ENCODE results near the gene HPDL.
A peak's percentile ranks its signal among the peaks of the same experiment; 100 is the strongest.

Gene HPDL

DNA sequence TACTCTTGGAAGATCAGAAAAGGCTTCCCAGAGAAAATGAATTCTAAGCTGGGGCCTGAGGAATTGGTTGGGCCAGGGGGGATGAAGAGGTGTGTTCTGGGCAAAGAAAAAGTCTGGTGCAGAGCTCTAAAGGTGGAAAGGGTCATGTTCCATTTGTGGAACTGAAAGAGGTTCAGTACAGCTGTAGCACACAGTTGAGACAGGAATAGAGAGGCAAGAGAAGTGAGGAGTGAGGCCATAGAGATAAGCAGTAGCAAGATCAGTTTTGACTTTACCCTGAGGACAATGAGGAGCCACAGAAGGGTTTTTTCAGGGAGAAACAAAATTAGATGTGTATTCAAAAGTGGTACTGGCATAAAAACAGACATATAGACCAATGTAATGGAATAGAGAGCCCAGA is 43.9 kb downstream of the HPDL start:
- Histone ChIP-seq H3K4me3 (no peak overlapping the region), H3K27ac (no peak overlapping the region), H3K4me1 (peaks cover 0 to 23% (median 7%) of the 10 kb centered on the region in 4 donors), H3K36me3 (no peaks in the 10 kb centered on the region), H3K9me3 (no peaks in the 10 kb centered on the region), H3K27me3 (no peaks in the 10 kb centered on the region)
- DNase-seq: no peak
- TF ChIP-seq, protein P1, sequence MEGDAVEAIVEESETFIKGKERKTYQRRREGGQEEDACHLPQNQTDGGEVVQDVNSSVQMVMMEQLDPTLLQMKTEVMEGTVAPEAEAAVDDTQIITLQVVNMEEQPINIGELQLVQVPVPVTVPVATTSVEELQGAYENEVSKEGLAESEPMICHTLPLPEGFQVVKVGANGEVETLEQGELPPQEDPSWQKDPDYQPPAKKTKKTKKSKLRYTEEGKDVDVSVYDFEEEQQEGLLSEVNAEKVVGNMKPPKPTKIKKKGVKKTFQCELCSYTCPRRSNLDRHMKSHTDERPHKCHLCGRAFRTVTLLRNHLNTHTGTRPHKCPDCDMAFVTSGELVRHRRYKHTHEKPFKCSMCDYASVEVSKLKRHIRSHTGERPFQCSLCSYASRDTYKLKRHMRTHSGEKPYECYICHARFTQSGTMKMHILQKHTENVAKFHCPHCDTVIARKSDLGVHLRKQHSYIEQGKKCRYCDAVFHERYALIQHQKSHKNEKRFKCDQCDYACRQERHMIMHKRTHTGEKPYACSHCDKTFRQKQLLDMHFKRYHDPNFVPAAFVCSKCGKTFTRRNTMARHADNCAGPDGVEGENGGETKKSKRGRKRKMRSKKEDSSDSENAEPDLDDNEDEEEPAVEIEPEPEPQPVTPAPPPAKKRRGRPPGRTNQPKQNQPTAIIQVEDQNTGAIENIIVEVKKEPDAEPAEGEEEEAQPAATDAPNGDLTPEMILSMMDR (IDR thresholded peaks at IDR 0.05): no peak
- intact Hi-C loops (cut with DNase I; ENCODE audit: low total_unique reads): no loop called here

DNA sequence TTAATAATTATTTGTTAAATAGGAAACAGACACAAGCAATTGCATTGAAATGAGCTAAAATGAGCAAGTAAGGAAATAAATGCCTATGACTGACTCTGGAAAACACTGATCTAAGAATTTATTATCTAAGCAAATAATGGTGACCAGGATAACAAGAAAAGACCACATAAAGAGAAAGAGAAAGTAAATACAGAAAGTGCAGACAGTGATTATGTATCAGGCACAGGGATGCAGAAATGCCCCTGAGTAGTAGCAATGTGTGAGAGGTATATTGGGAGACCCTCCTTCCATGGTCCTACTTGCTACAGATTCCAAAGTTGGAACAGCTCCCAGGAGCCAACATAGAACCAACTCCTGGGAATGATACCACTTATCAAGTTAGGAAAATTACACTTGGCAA is 46.9 kb downstream of the HPDL start:
- Histone ChIP-seq H3K4me3 (no peak overlapping the region), H3K27ac (peak overlapping the region in 1 of 2 donors; percentile 39), H3K4me1 (peaks cover 0 to 38% (median 15%) of the 10 kb centered on the region in 4 donors), H3K27me3 (no peaks in the 10 kb centered on the region), H3K36me3 (no peaks in the 10 kb centered on the region), H3K9me3 (no peaks in the 10 kb centered on the region)
- intact Hi-C loops (cut with DNase I; ENCODE audit: low total_unique reads): no loop called here
- TF ChIP-seq, protein P1 (IDR thresholded peaks at IDR 0.05): no peak
- DNase-seq: no peak

DNA sequence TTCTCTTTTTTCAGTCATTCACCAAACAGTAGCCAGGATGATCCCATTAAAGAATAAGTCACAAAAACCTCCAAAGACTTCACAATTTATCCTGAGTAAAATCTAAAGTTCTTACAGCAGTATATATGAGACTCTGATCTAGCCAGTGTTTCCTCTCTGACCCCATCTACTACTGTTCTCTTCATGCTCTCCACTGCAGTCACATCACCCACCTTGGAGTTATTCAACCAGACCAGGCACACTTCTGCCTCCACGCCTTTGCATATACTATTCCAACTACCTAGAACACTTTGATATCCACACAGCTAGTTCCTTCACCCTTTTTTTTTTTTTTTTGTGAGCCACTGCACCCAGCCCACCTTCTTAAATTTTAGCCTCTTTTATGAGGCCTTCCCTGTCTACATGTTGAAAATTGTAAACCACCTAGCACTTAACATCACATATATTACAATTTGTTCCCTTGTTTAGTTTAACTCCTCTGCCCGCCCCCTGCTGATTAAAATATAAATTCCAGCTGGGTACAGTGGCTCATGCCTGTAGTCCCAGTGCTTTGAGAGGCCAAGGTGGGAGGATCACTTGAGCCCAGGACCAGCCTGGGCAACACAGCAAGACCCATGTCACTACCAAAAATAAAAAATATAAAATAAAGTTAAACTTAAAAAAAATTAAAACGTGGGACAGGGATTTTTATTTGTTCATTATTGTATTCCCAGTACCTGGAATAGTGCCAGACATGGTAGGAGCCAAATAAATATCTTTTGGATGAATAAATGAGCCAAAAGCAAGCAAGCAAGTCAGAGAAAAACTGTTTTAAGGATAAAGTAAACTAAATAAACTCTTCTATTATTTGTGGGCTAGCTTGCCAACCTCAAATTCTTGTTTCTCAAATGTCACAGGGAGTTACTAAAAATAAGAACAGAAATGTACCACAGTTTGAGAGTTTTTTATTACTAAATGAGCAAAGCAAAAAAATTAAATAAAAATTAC is 48.7 kb downstream of the HPDL start:
- Histone ChIP-seq H3K36me3 (no peaks in the 10 kb centered on the region), H3K27ac (peak overlapping the region; percentile 54 to 72), H3K4me1 (peaks cover 0 to 38% (median 15%) of the 10 kb centered on the region in 4 donors), H3K4me3 (no peak overlapping the region), H3K9me3 (no peaks in the 10 kb centered on the region), H3K27me3 (no peaks in the 10 kb centered on the region)
- intact Hi-C loops (cut with DNase I; ENCODE audit: low total_unique reads): no loop called here
- TF ChIP-seq, protein P1 (IDR thresholded peaks at IDR 0.05): peak in 1 of 2 experiments; percentile 5
- DNase-seq: no peak

DNA sequence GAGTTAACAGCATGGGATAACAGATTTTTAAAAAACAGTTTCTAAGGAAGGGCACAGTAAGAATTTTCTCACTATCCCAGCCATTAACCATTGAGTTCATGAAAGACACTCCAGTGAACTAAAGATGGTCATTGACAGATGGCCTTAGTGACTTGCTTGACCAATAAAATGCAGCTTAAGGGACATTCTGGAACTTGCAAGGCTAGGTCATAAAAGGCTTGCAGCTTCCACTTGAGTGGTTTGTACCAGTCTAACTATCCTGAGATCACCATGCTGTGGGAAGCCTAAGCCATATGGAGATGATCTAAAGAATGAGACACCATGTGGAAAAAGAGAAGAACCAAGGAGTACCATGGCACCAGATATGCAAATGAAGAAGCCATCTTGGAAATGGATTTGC is 51.5 kb downstream of the HPDL start:
- H3K27ac ChIP-seq: no peak overlapping the region
- H3K36me3 ChIP-seq: no peaks in the 10 kb centered on the region
- peaks cover 0 to 38% (median 15%) of the 10 kb centered on the region in 4 donors for H3K4me1 ChIP-seq
- no peak overlapping the region for H3K4me3 ChIP-seq
- no peaks in the 10 kb centered on the region for H3K9me3 ChIP-seq
- intact Hi-C loops (cut with DNase I; ENCODE audit: low total_unique reads): no loop called here
- TF ChIP-seq, protein P1 (IDR thresholded peaks at IDR 0.05): no peak
- no peak for DNase-seq
- H3K27me3 ChIP-seq: no peaks in the 10 kb centered on the region
